GM13977 (cell line): ENCODE results near the gene DNALI1.

ENCODE experiments used
- DNase-seq: peaks from one replicate; pipeline ENCODE4 v3.0.0; 2012; ENCODE audit warnings: low spot score
- CTCF ChIP-seq: IDR thresholded peaks from 2 replicates; pipeline ENCODE4 v1.5.1; 2012; ENCODE audit warnings: mild to moderate bottlenecking, control low read depth; ENCODE audit not compliant: insufficient read depth; ENCODE audit errors: extremely low read depth, missing control alignments
- in situ Hi-C: fragments of 300-500 bp; cut with MboI; formaldehyde crosslinking; loops from one replicate; pipeline ENCODE4 v1.12.0; 2022; ENCODE audit warnings: low sequenced_read_pairs, low pct_unique_long_range_greater_than_20kb, mixed read lengths, inconsistent platforms; ENCODE audit not compliant: unreplicated experiment

The DNALI1 gene

GRCh38 chr1:37595440-37596181 lies 38.9 kb downstream of the DNALI1 start, which contains the start of gene GNL2:
Gene GNL2 (minus strand): TSS chr1:37595937. CDS start chr1:37595822, 115 bp downstream.
- DNase-seq = peak; percentile 97
- in situ Hi-C loops = no loop called here

GRCh38 chr1:37596182-37596667 lies 39.5 kb downstream of the DNALI1 start:
- no peak for DNase-seq
- in situ Hi-C loops = no loop called here
- TF ChIP-seq CTCF = no peak

More at GRCh38 chr1:37595440-37596181, 38.9 kb downstream of the DNALI1 start, which contains the start of gene GNL2:
- TF ChIP-seq CTCF = no peak

- DNase-seq = no peak
- no peak for TF ChIP-seq CTCF
- in situ Hi-C loops = loop anchor here (10.0 kb wide), 1 partner anchor 75 kb away; no protein-coding TSS in a partner anchor
These were observed 43.2 kb downstream of the DNALI1 start for GRCh38 chr1:37599940-37600339.

GRCh38 chr1:37601441-37601840 lies 44.7 kb downstream of the DNALI1 start:
- TF ChIP-seq CTCF = no peak
- DNase-seq = no peak
- in situ Hi-C loops = loop anchor here (10.0 kb wide), 1 partner anchor 73 kb away; no protein-coding TSS in a partner anchor

GRCh38 chr1:37602750-37603694 lies 46.3 kb downstream of the DNALI1 start:
- in situ Hi-C loops = loop anchor here (10.0 kb wide), 1 partner anchor 72 kb away; no protein-coding TSS in a partner anchor
- peak; percentile 70 for DNase-seq
- peak; percentile 73 for TF ChIP-seq CTCF

- in situ Hi-C loops = loop anchor here (10.0 kb wide), 1 partner anchor 70 kb away; no protein-coding TSS in a partner anchor
- no peak for TF ChIP-seq CTCF
- DNase-seq = no peak
These were observed 48.4 kb downstream of the DNALI1 start for GRCh38 chr1:37605061-37605650.
